GM19395 (cell line): Measurements from ENCODE around the gene CDKN2C.
A peak's percentile ranks its signal among the peaks of the same experiment; 100 is the strongest.
"Not testable (repeated sequence)": the region's sequence is repeated elsewhere in the genome, so short reads cannot be mapped to it uniquely, and the experiment has no call there.

ENCODE experiments used
- ATAC-seq: cut with Tn5 transposase; IDR thresholded peaks from one replicate; pipeline ENCODE4 v1.9.1; 2021; ENCODE audit warnings: mild to moderate bottlenecking, moderate library complexity; ENCODE audit not compliant: unreplicated experiment

Gene CDKN2C

GRCh38 chr1:50969611-50970508 lies at the start of gene CDKN2C:
Gene CDKN2C (plus strand): TSS chr1:50970245. CDS start chr1:50970369, 124 bp downstream.
- peak; percentile 38 for ATAC-seq

GRCh38 chr1:50920409-50920808 lies 49.6 kb upstream of the CDKN2C start:
- ATAC-seq, result no peak

- ATAC-seq, result no peak
These were observed 49.0 kb upstream of the CDKN2C start for GRCh38 chr1:50921029-50921428.

- ATAC-seq, result no peak
These were observed 46.5 kb upstream of the CDKN2C start for GRCh38 chr1:50923564-50923963.

GRCh38 chr1:50929376-50929958 lies 40.6 kb upstream of the CDKN2C start:
- no peak for ATAC-seq

GRCh38 chr1:50930193-50930592 lies 39.9 kb upstream of the CDKN2C start:
- ATAC-seq, result peak; percentile 91

GRCh38 chr1:50930965-50931737 lies 38.9 kb upstream of the CDKN2C start:
- no peak for ATAC-seq

GRCh38 chr1:50932043-50932442 lies 38.0 kb upstream of the CDKN2C start:
- ATAC-seq, result not testable (repeated sequence)

GRCh38 chr1:50933770-50934169 lies 36.3 kb upstream of the CDKN2C start:
- ATAC-seq, result not testable (repeated sequence)

GRCh38 chr1:50934838-50935237 lies 35.2 kb upstream of the CDKN2C start:
- no peak for ATAC-seq

- not testable (repeated sequence) for ATAC-seq
These were observed 34.8 kb upstream of the CDKN2C start for GRCh38 chr1:50935276-50935675.

- no peak for ATAC-seq
These were observed 33.7 kb upstream of the CDKN2C start for GRCh38 chr1:50936321-50936720.

GRCh38 chr1:50940291-50940690 lies 29.8 kb upstream of the CDKN2C start:
- ATAC-seq, result no peak

- no peak for ATAC-seq
These were observed 27.7 kb upstream of the CDKN2C start for GRCh38 chr1:50942334-50942733.

- ATAC-seq, result no peak
These were observed 20.6 kb upstream of the CDKN2C start for GRCh38 chr1:50949286-50949982.

- ATAC-seq, result no peak
These were observed 19.6 kb upstream of the CDKN2C start for GRCh38 chr1:50950396-50950795.

- not testable (repeated sequence) for ATAC-seq
These were observed 17.5 kb upstream of the CDKN2C start for GRCh38 chr1:50952566-50952965.

- ATAC-seq, result no peak
These were observed 14.9 kb upstream of the CDKN2C start for GRCh38 chr1:50955116-50955515.

GRCh38 chr1:50959303-50959912 lies 10.6 kb upstream of the CDKN2C start:
- peak; percentile 19 for ATAC-seq
